Measurements from ENCODE around the gene GINS3.

GRCh38 chr16:58421529-58421928 lies 29.3 kb downstream of the GINS3 start:
- TF ChIP-seq CTCF (IDR thresholded peaks at IDR 0.05) = no peak
- TF ChIP-seq POLR2A (IDR thresholded peaks at IDR 0.05) = no peak
- no peak for TF ChIP-seq POLR2AphosphoS5 (IDR thresholded peaks at IDR 0.05)
